Activated T-cell treated with anti-CD3 and anti-CD28 coated beads, Interleukin-2, amount 50 U/mL, for 24 hours (primary cell): ENCODE measurements around the gene RFX3.

ENCODE experiments used
- DNase-seq: peaks from one replicate; pipeline ENCODE4 v3.0.0-alpha.2; 2020
- H3K27ac Mint-ChIP-seq: 2 replicates; pipeline ENCODE4 v1.8.0; 2020; ENCODE audit warnings: mild to moderate bottlenecking, mixed read lengths
- H3K27me3 Mint-ChIP-seq: 2 replicates; pipeline ENCODE4 v1.8.0; 2020; ENCODE audit warnings: mixed read lengths
- H3K36me3 Mint-ChIP-seq: 2 replicates; pipeline ENCODE4 v1.8.0; 2020; ENCODE audit warnings: low read depth, mixed read lengths
- H3K4me1 Mint-ChIP-seq: 2 replicates; pipeline ENCODE4 v1.8.0; 2020; ENCODE audit warnings: low read depth, mixed read lengths
- H3K4me3 Mint-ChIP-seq: 2 replicates; pipeline ENCODE4 v1.8.0; 2020; ENCODE audit warnings: mild to moderate bottlenecking, moderate library complexity, mixed read lengths
- H3K9me3 Mint-ChIP-seq: 2 replicates; pipeline ENCODE4 v1.8.0; 2020; ENCODE audit warnings: mixed read lengths

The RFX3 gene

DNA sequence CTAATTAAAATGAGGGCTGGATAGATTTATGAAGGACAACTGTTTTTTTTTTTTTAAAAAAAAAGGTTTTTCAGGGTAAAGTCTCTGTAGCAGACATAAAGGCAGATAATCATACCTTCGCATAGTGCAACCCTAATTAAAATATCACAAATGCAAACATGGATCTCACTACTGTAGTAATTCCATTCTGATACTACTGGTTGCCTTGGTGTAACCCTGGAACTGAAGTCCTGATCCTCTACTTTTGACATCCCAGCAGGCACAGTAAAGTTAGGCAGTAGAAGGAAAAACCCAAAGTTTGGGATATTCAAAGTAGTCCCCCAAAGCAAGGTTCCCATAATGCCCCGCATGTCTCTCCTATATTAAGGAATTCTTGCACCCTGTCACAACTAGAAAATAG, 19.6 kb downstream of the RFX3 start:
- Mint-ChIP-seq H3K27me3 (no peaks in the 10 kb centered on the region), H3K9me3 (no peaks in the 10 kb centered on the region), H3K4me1 (peaks cover 55% of the 10 kb centered on the region), H3K36me3 (peaks cover 32% of the 10 kb centered on the region), H3K27ac (no peak overlapping the region), H3K4me3 (no peak overlapping the region)
- no peak for DNase-seq

GRCh38 chr9:3502560-3503398, 23.0 kb downstream of the RFX3 start:
- peaks cover 30% of the 10 kb centered on the region for H3K36me3 Mint-ChIP-seq
- no peak overlapping the region for H3K4me3 Mint-ChIP-seq
- peaks cover 46% of the 10 kb centered on the region for H3K4me1 Mint-ChIP-seq
- H3K27me3 Mint-ChIP-seq: no peaks in the 10 kb centered on the region
- no peaks in the 10 kb centered on the region for H3K9me3 Mint-ChIP-seq
- H3K27ac Mint-ChIP-seq: peak overlapping the region; percentile 47
- no peak for DNase-seq

- Mint-ChIP-seq H3K27me3 (no peaks in the 10 kb centered on the region), H3K27ac (no peak overlapping the region), H3K4me1 (peaks cover 36% of the 10 kb centered on the region), H3K36me3 (peaks cover 23% of the 10 kb centered on the region), H3K9me3 (no peaks in the 10 kb centered on the region), H3K4me3 (no peak overlapping the region)
- DNase-seq: no peak
These were observed 25.8 kb downstream of the RFX3 start for GRCh38 chr9:3500044-3500443.

- peaks cover 35% of the 10 kb centered on the region for H3K4me1 Mint-ChIP-seq
- no peak for DNase-seq
- no peak overlapping the region for H3K4me3 Mint-ChIP-seq
- H3K27ac Mint-ChIP-seq: no peak overlapping the region
- H3K36me3 Mint-ChIP-seq: peaks cover 29% of the 10 kb centered on the region
- H3K9me3 Mint-ChIP-seq: no peaks in the 10 kb centered on the region
- H3K27me3 Mint-ChIP-seq: no peaks in the 10 kb centered on the region
These were observed 27.1 kb downstream of the RFX3 start for GRCh38 chr9:3498691-3499090.

- Mint-ChIP-seq H3K4me3 (no peak overlapping the region), H3K9me3 (peaks cover 2% of the 10 kb centered on the region), H3K4me1 (peaks cover 32% of the 10 kb centered on the region), H3K27me3 (no peaks in the 10 kb centered on the region), H3K36me3 (peaks cover 31% of the 10 kb centered on the region), H3K27ac (no peak overlapping the region)
- no peak for DNase-seq
These were observed 27.9 kb downstream of the RFX3 start for GRCh38 chr9:3497857-3498256.

- no peaks in the 10 kb centered on the region for H3K27me3 Mint-ChIP-seq
- H3K4me3 Mint-ChIP-seq: no peak overlapping the region
- H3K9me3 Mint-ChIP-seq: peaks cover 2% of the 10 kb centered on the region
- H3K27ac Mint-ChIP-seq: no peak overlapping the region
- peaks cover 30% of the 10 kb centered on the region for H3K4me1 Mint-ChIP-seq
- H3K36me3 Mint-ChIP-seq: peaks cover 26% of the 10 kb centered on the region
- no peak for DNase-seq
These were observed 28.4 kb downstream of the RFX3 start for GRCh38 chr9:3497401-3497800.

- no peak overlapping the region for H3K27ac Mint-ChIP-seq
- peaks cover 2% of the 10 kb centered on the region for H3K9me3 Mint-ChIP-seq
- H3K4me1 Mint-ChIP-seq: peaks cover 41% of the 10 kb centered on the region
- H3K27me3 Mint-ChIP-seq: no peaks in the 10 kb centered on the region
- H3K36me3 Mint-ChIP-seq: peaks cover 26% of the 10 kb centered on the region
- no peak overlapping the region for H3K4me3 Mint-ChIP-seq
- no peak for DNase-seq
These were observed 29.9 kb downstream of the RFX3 start for GRCh38 chr9:3495855-3496254.

GRCh38 chr9:3492214-3492613, 33.6 kb downstream of the RFX3 start:
- Mint-ChIP-seq H3K4me1 (peaks cover 30% of the 10 kb centered on the region), H3K36me3 (peaks cover 31% of the 10 kb centered on the region), H3K27me3 (no peaks in the 10 kb centered on the region), H3K4me3 (no peak overlapping the region), H3K27ac (no peak overlapping the region), H3K9me3 (peaks cover 2% of the 10 kb centered on the region)
- no peak for DNase-seq

DNA sequence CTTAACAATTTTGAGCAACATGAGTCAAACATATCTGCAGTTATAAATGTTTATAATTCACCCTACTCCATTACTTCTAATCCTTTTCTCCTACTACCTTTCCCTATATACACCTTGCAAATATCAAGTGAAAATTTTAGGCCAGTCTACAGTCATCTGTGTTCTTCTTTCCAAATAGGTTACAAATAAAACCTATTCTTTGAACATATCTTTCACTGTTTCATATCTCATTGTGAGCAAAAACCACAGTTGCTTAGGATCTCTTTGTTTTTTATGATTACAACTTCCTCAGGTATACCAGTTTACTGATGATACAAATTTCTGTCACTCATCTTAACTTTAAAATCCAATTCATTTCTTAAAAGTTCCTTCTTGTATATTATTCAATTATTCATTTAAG, 34.4 kb downstream of the RFX3 start:
- no peak overlapping the region for H3K27ac Mint-ChIP-seq
- peaks cover 36% of the 10 kb centered on the region for H3K36me3 Mint-ChIP-seq

GRCh38 chr9:3490957-3491356, 34.8 kb downstream of the RFX3 start:
- Mint-ChIP-seq H3K27ac (no peak overlapping the region), H3K36me3 (peaks cover 41% of the 10 kb centered on the region), H3K4me3 (no peak overlapping the region), H3K9me3 (peaks cover 2% of the 10 kb centered on the region), H3K4me1 (peaks cover 25% of the 10 kb centered on the region), H3K27me3 (no peaks in the 10 kb centered on the region)
- no peak for DNase-seq

More for the DNA sequence above, 34.4 kb downstream of the RFX3 start:
- Mint-ChIP-seq H3K4me3 (no peak overlapping the region), H3K27me3 (no peaks in the 10 kb centered on the region), H3K4me1 (peaks cover 27% of the 10 kb centered on the region), H3K9me3 (peaks cover 2% of the 10 kb centered on the region)
- no peak for DNase-seq

DNA sequence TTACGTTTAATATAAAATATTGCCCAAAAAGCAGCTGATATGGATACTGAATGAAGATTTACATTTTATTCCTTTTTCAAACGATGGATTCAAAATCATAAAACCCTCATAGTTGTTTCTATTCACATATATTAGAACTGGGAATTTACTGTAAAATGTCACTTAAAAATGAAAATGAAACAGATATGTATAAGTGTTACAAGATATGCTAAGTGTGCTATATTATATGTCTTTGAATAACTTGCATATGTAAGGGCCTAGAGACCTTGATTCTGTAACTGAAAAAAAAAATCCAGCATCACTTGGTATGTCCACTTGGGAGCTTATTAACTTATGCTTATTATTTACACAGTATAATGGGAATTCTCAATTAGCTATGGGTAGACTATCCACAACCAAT, 43.2 kb downstream of the RFX3 start:
- no peak overlapping the region for H3K4me3 Mint-ChIP-seq
- peak overlapping the region; percentile 71 for H3K27ac Mint-ChIP-seq
- H3K27me3 Mint-ChIP-seq: no peaks in the 10 kb centered on the region
- no peak for DNase-seq
- peaks cover 72% of the 10 kb centered on the region for H3K36me3 Mint-ChIP-seq
- no peaks in the 10 kb centered on the region for H3K9me3 Mint-ChIP-seq
- peaks cover 41% of the 10 kb centered on the region for H3K4me1 Mint-ChIP-seq

- Mint-ChIP-seq H3K4me1 (peaks cover 58% of the 10 kb centered on the region), H3K27ac (peak overlapping the region; percentile 40), H3K27me3 (no peaks in the 10 kb centered on the region), H3K36me3 (peaks cover 62% of the 10 kb centered on the region), H3K4me3 (no peak overlapping the region), H3K9me3 (no peaks in the 10 kb centered on the region)
- DNase-seq: no peak
These were observed 45.5 kb downstream of the RFX3 start for GRCh38 chr9:3480353-3480655.

DNA sequence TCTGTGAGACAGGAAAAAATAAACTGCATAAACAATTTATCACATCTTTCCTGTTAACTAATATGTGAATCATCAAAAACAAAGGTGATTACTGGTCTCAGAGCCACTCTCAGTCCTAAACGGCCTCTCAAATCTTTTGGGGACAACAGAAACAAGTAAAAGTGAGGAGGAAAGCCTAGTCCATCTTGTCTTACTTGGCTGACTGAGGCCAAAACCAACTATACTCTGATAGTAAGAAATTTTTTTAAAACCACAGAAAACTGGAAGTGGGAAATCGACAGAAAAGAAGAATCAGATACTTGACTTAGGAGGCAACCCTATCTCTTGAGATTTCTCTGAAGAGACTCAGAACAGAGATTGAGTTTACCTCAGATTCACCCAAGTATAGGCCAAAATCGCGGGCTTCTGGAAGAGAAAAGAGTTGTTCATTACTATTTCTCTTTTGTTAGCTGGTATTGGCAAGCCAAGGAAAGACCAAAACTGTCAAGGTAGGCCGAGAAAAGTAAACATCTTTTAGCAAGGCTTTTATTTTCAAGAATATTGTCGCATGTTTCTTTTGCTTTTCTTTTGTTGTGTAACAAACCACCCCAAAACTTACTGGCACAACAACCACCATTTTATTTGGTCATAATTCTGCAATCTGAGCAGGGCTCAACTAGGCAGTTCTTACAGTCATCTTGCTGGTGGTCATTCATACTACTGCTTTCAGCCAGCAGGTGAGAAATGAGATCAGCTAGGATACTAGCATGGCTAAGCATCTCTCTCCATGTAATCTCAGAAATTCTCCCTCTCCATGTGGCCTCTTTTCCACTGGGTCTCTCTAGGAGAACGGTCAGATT, 46.1 kb downstream of the RFX3 start:
- Mint-ChIP-seq H3K4me1 (peaks cover 64% of the 10 kb centered on the region), H3K36me3 (peaks cover 62% of the 10 kb centered on the region), H3K4me3 (no peak overlapping the region), H3K9me3 (no peaks in the 10 kb centered on the region), H3K27ac (peak overlapping the region; percentile 40), H3K27me3 (no peaks in the 10 kb centered on the region)
- DNase-seq: no peak

DNA sequence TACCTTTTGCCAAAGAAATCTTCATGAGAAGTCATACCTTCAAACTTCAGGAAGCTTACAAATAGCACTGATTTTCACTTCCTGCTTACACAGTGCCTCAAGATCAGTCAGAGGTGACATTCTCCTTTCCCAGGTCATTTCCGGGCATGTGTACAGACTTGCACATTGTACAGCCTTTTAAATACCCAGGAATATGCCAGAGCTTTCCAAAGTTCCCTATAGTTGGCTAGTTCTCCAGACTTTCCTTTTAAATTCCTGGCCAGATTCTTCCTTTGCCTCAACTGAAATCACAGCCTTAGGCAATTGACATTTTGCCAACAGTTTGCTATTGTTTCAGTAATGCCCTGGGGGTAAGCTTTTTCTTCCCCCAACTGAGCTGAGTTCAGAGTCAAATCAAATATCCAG, 47.2 kb downstream of the RFX3 start:
- Mint-ChIP-seq H3K36me3 (peaks cover 57% of the 10 kb centered on the region), H3K9me3 (no peaks in the 10 kb centered on the region), H3K4me3 (peak overlapping the region; percentile 72), H3K27me3 (no peaks in the 10 kb centered on the region), H3K27ac (peak overlapping the region; percentile 93), H3K4me1 (peaks cover 74% of the 10 kb centered on the region)
- DNase-seq: no peak

- Mint-ChIP-seq H3K9me3 (no peaks in the 10 kb centered on the region), H3K27me3 (no peaks in the 10 kb centered on the region), H3K36me3 (peaks cover 47% of the 10 kb centered on the region), H3K27ac (peak overlapping the region; percentile 93), H3K4me1 (peaks cover 74% of the 10 kb centered on the region), H3K4me3 (peak overlapping the region; percentile 72)
- no peak for DNase-seq
These were observed 48.5 kb downstream of the RFX3 start for GRCh38 chr9:3477236-3477834.
